Measurements from ENCODE around the gene ATPAF1. TPM values are rescaled to one million over a fixed set of nuclear protein-coding genes. Genes with fewer than 3 reads are reported as not detected.

Gene ATPAF1
- total RNA-seq, 1 experiment from 2014 or later = 39.0 TPM

DNA sequence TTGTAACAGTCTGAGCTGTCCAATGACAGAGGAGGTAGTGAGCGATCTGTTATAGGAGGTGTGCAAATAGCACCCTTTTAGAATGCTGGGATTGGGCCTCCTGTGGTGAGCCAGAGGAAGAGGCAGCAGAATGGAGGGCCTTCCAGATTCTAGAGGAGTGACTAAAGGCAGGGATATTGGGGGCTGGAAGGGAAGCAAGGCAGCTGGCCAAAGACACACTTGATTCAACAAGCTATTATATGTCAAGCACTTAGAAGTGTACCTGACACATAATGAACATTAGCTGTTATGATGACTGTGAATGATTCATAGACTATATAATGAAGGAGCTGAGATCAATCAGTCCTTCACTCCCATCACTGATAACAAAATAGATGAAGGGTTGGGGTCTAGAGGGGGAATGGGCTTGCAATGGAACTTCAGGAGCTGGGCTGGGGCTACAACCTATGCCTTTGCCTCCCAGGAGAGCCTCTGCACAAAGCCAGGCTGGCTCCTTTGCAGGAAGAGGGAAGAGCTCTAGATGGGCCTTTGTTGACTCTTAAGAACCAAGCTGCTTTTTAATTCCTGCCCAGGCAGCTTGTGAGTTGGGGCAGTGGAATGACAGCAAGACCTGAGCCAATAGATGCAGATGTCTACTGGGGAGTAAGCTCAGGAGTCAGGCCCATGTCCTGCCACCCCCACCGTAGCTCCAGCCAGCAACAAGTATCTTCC, 61.8 kb downstream of the ATPAF1 start:
- Histone ChIP-seq H3K4me3 (ENCODE audit: low read depth in 2 of 2, low read length in 2 of 2) (no peak overlapping the region), H3K27me3 (ENCODE audit: control insufficient read depth, insufficient read depth, low read length) (no peaks in the 10 kb centered on the region), H3K4me1 (ENCODE audit: control insufficient read depth, insufficient read depth, low read length) (peaks cover 16% of the 10 kb centered on the region), H3K36me3 (ENCODE audit: control insufficient read depth, insufficient read depth, low read length) (no peaks in the 10 kb centered on the region), H3K9me3 (ENCODE audit: control insufficient read depth, insufficient read depth, low read depth, low read length) (no peaks in the 10 kb centered on the region), H3K27ac (ENCODE audit: low read length) (no peak overlapping the region)
- ATAC-seq = no peak
- intact Hi-C loops (cut with micrococcal nuclease; ENCODE audit: unreplicated experiment) (no loop called here), in situ Hi-C loops (cut with HindIII; ENCODE audit: low pct_unique_long_range_greater_than_20kb, low sequenced_read_pairs) (no loop called here)
- DNase-seq (ENCODE audit: low read depth, low spot score) = no peak
- ChIA-PET CTCF (no interaction called here), POLR2A (no interaction called here)
- no TSS peak for BruUV-seq (replicated peaks)
- TF ChIP-seq SIN3A (IDR thresholded peaks at IDR 0.05; ENCODE audit: borderline replicate concordance, insufficient read depth, low read depth, low read length) (no peak), TCF7L2 (IDR thresholded peaks at IDR 0.05; ENCODE audit: low read depth, low read length) (no peak), POLR2AphosphoS5 (IDR thresholded peaks at IDR 0.05; ENCODE audit: low read depth, low read length) (no peak)
- TF ChIP-seq, protein P1, sequence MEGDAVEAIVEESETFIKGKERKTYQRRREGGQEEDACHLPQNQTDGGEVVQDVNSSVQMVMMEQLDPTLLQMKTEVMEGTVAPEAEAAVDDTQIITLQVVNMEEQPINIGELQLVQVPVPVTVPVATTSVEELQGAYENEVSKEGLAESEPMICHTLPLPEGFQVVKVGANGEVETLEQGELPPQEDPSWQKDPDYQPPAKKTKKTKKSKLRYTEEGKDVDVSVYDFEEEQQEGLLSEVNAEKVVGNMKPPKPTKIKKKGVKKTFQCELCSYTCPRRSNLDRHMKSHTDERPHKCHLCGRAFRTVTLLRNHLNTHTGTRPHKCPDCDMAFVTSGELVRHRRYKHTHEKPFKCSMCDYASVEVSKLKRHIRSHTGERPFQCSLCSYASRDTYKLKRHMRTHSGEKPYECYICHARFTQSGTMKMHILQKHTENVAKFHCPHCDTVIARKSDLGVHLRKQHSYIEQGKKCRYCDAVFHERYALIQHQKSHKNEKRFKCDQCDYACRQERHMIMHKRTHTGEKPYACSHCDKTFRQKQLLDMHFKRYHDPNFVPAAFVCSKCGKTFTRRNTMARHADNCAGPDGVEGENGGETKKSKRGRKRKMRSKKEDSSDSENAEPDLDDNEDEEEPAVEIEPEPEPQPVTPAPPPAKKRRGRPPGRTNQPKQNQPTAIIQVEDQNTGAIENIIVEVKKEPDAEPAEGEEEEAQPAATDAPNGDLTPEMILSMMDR (IDR thresholded peaks at IDR 0.05) = no peak
- TF ChIP-seq, protein P2, sequence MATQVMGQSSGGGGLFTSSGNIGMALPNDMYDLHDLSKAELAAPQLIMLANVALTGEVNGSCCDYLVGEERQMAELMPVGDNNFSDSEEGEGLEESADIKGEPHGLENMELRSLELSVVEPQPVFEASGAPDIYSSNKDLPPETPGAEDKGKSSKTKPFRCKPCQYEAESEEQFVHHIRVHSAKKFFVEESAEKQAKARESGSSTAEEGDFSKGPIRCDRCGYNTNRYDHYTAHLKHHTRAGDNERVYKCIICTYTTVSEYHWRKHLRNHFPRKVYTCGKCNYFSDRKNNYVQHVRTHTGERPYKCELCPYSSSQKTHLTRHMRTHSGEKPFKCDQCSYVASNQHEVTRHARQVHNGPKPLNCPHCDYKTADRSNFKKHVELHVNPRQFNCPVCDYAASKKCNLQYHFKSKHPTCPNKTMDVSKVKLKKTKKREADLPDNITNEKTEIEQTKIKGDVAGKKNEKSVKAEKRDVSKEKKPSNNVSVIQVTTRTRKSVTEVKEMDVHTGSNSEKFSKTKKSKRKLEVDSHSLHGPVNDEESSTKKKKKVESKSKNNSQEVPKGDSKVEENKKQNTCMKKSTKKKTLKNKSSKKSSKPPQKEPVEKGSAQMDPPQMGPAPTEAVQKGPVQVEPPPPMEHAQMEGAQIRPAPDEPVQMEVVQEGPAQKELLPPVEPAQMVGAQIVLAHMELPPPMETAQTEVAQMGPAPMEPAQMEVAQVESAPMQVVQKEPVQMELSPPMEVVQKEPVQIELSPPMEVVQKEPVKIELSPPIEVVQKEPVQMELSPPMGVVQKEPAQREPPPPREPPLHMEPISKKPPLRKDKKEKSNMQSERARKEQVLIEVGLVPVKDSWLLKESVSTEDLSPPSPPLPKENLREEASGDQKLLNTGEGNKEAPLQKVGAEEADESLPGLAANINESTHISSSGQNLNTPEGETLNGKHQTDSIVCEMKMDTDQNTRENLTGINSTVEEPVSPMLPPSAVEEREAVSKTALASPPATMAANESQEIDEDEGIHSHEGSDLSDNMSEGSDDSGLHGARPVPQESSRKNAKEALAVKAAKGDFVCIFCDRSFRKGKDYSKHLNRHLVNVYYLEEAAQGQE (IDR thresholded peaks at IDR 0.05; ENCODE audit: insufficient read depth in 1 of 2, low read depth in 2 of 2, low read length in 1 of 2) = no peak

DNA sequence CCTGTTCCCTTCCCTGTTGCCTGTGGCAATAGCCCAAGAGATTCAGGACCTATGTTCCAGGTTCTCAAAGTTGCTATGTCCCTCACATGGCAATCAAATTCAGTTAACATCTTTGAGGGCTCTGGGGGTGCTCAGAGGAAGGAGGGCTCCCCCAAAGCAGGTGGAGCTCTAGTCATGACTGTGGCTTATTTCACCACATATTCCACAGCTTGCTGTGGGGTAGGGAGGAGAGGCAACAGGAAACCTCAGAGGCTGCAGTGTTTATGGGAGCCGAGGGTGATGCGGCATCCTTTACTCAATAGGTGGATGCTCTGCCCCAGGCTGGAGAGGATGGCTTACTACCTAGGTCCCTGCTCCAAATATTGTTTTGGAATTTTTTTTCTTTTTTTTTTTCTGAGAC, 62.9 kb downstream of the ATPAF1 start:
- H3K27me3 ChIP-seq (ENCODE audit: control insufficient read depth, insufficient read depth, low read length) = no peaks in the 10 kb centered on the region
- H3K9me3 ChIP-seq (ENCODE audit: control insufficient read depth, insufficient read depth, low read depth, low read length) = no peaks in the 10 kb centered on the region
- BruUV-seq (replicated peaks) = no TSS peak
- peak overlapping the region; percentile 87; the same call in 1 of the 2 replicates for H3K27ac ChIP-seq (ENCODE audit: low read length)
- TF ChIP-seq, protein P2 (IDR thresholded peaks at IDR 0.05; ENCODE audit: insufficient read depth in 1 of 2, low read depth in 2 of 2, low read length in 1 of 2) = no peak
- no peak for TF ChIP-seq TCF7L2 (IDR thresholded peaks at IDR 0.05; ENCODE audit: low read depth, low read length)
- TF ChIP-seq POLR2AphosphoS5 (IDR thresholded peaks at IDR 0.05; ENCODE audit: low read depth, low read length) = no peak
- TF ChIP-seq, protein P1 (IDR thresholded peaks at IDR 0.05) = no peak
- no peak for TF ChIP-seq SIN3A (IDR thresholded peaks at IDR 0.05; ENCODE audit: borderline replicate concordance, insufficient read depth, low read depth, low read length)
- DNase-seq (ENCODE audit: low read depth, low spot score) = no peak
- ATAC-seq = no peak
- ChIA-PET CTCF (no interaction called here), POLR2A (no interaction called here)
- intact Hi-C loops (cut with micrococcal nuclease; ENCODE audit: unreplicated experiment) (no loop called here), in situ Hi-C loops (cut with HindIII; ENCODE audit: low pct_unique_long_range_greater_than_20kb, low sequenced_read_pairs) (no loop called here)
- H3K4me1 ChIP-seq (ENCODE audit: control insufficient read depth, insufficient read depth, low read length) = peaks cover 16% of the 10 kb centered on the region
- H3K4me3 ChIP-seq (ENCODE audit: low read depth in 2 of 2, low read length in 2 of 2) = peak overlapping the region in 1 of 2 experiments; percentile 80; a peak in 1 of 4 replicates
- no peaks in the 10 kb centered on the region for H3K36me3 ChIP-seq (ENCODE audit: control insufficient read depth, insufficient read depth, low read length)

All from Panc1 (cell line).